ENCODE results near the gene MSANTD3. TPM values are rescaled to one million over a fixed set of nuclear protein-coding genes. Genes with fewer than 3 reads are reported as not detected.

MSANTD3 gene
- total and polyA plus RNA-seq, 2 of the 13 experiments (the other 11 are each of a cell fraction or from before 2014, with no cell fraction given): 10.1 to 19.2 TPM

DNA sequence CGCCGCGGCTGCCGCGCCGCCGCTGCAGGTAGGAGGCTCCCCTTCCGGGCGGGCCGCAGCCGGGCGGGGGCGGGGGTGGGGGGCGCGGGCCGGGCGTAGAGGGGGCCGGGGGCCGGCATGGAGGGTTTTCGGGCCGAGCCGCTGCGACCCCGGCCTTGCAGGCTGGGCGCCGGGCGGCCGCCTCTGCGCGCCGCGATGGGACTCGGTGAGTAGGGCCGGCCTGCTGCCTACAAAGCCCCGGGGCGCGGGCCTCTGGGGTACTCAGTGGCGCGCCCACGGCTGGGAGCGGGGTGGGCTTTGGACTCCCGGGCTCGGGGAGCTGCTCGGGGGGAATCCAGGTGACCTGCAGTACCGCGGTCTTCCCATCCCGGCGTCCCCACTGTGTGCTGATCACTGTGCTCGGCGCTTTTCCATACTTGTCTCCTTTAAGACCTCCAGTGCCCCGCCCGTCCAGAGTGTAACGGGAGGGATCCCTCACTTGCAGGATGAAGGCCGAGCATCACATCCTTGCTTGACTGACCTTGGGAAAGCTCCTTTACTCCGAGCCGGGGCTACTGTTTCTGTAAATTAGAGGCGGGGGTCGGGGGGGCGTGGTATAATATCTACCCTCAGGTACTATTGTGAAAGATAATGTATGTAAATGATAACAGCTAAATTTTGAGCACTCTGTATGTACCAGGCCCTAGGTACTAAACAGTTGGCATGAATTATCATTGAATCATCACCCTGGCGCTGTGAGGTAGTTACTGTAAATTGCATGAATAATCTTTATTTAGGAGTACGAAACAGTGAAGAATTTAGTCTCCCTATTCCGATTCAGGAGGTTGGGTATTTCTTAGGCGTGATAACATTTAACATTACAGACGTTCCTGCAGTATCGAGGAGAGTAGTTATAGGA, 672 bp downstream of the MSANTD3 start:
- CTCF ChIA-PET (ENCODE audit: low intra/inter-chr PET ratio, low total read pairs): interaction anchor here (2.2 kb wide), 1 partner anchor 10 kb away, joined by 6 read pairs; no protein-coding TSS in a partner anchor
- ATAC-seq: peak; percentile 64
- WGBS (ENCODE audit: low lambda C conversion rate): 25% methylated on average over 12 of the region's 65 CpGs
- POLR2A ChIA-PET: interaction anchor here (1.0 to 4.1 kb wide), 5 partner anchors 10 to 76 kb away, joined by 3 to 35 read pairs (median 4); partner anchors contain the start of gene TEX10
- Histone ChIP-seq H3K9me3 (ENCODE audit: low read length) (no peaks in the 10 kb centered on the region), H3K4me1 (ENCODE audit: insufficient read depth, low read length) (peaks cover 43% of the 10 kb centered on the region), H2AFZ (ENCODE audit: low read length) (peak overlapping the region; percentile 27), H3K79me2 (ENCODE audit: insufficient read depth, low read length) (peaks cover 26% of the 10 kb centered on the region), H4K20me1 (ENCODE audit: insufficient read depth, low read length) (no peaks in the 10 kb centered on the region), H3K4me3 (replicated peaks in 1 of 3; ENCODE audit: insufficient read depth in 1 of 3, low read depth in 2 of 3, low read length in 3 of 3) (peak overlapping the region; percentile 77 to 97 (median 92)), H3K27ac (ENCODE audit: extremely low read length, insufficient read depth, low read length) (peak overlapping the region; percentile 71), H3K9ac (ENCODE audit: insufficient read depth, low read depth, low read length) (peak overlapping the region; percentile 89), H3K36me3 (replicated peaks in 1 of 2; ENCODE audit: control insufficient read depth in 1 of 2, insufficient read depth in 2 of 2, low read length in 2 of 2) (no peaks in the 10 kb centered on the region; a peak in 1 of 5 replicates), H3K4me2 (ENCODE audit: low read depth, low read length) (peak overlapping the region; percentile 78), H3K27me3 (ENCODE audit: control insufficient read depth in 1 of 2, insufficient read depth in 2 of 2, low read length in 2 of 2) (no peaks in the 10 kb centered on the region)
- intact Hi-C loops (cut with micrococcal nuclease; ENCODE audit: unreplicated experiment) (loop anchor here (2.0 to 5.0 kb wide), 3 partner anchors 39 to 1255 kb away; partner anchors contain the start of gene TEX10), in situ Hi-C loops (cut with HindIII; ENCODE audit: extremely low pct_ligation_motif_present, low pct_unique_long_range_greater_than_20kb) (loop anchor here (5.0 kb wide), 1 partner anchor 75 kb away; the partner anchor contains the start of gene TEX10)
- BruUV-seq (replicated peaks): TSS peak; percentile 59
- DNase-seq (ENCODE audit: low spot score): peak; percentile 36
- FAIRE-seq: no peak
- TF ChIP-seq ARID2 (CRISPR knock-in tag; IDR thresholded peaks at IDR 0.05; ENCODE audit: borderline replicate concordance): no peak
- TF ChIP-seq ARHGAP35 (CRISPR knock-in tag; IDR thresholded peaks at IDR 0.05; ENCODE audit: borderline replicate concordance): no peak
- 0 out of 4 replicates have a peak, but pooled peaks have one; percentile 12 to 32 for TF ChIP-seq POLR2A (IDR thresholded peaks at IDR 0.05; ENCODE audit: insufficient read depth in 1 of 2, low read depth in 2 of 2, low read length in 2 of 2)
- TF ChIP-seq, protein P1, sequence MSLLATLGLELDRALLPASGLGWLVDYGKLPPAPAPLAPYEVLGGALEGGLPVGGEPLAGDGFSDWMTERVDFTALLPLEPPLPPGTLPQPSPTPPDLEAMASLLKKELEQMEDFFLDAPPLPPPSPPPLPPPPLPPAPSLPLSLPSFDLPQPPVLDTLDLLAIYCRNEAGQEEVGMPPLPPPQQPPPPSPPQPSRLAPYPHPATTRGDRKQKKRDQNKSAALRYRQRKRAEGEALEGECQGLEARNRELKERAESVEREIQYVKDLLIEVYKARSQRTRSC (CRISPR knock-in tag; IDR thresholded peaks at IDR 0.05; ENCODE audit: low read depth): no peak
- TF ChIP-seq SMARCC2 (IDR thresholded peaks at IDR 0.05): no peak
- TF ChIP-seq RBAK (CRISPR knock-in tag; IDR thresholded peaks at IDR 0.05): no peak
- TF ChIP-seq MTF1 (CRISPR knock-in tag; IDR thresholded peaks at IDR 0.05): no peak
- TF ChIP-seq GABPB1 (CRISPR knock-in tag; IDR thresholded peaks at IDR 0.05): peak; percentile 33; the same call in 1 of the 2 replicates
- no peak for TF ChIP-seq NR1H2 (CRISPR knock-in tag; IDR thresholded peaks at IDR 0.05; ENCODE audit: borderline replicate concordance, low read depth)
- TF ChIP-seq KAT7 (CRISPR knock-in tag; IDR thresholded peaks at IDR 0.05; ENCODE audit: borderline replicate concordance): no peak; the same call in 1 of the 2 replicates
- no peak for TF ChIP-seq BRD4 (CRISPR knock-in tag; IDR thresholded peaks at IDR 0.05)
- peak; percentile 71 for TF ChIP-seq ZFY (CRISPR knock-in tag; IDR thresholded peaks at IDR 0.05)
- no peak for TF ChIP-seq ZNF232 (CRISPR knock-in tag; IDR thresholded peaks at IDR 0.05; ENCODE audit: borderline replicate concordance)
- TF ChIP-seq KLF9 (CRISPR knock-in tag; IDR thresholded peaks at IDR 0.05; ENCODE audit: low read depth): no peak
- no peak for TF ChIP-seq SP1 (IDR thresholded peaks at IDR 0.05)
- no peak for TF ChIP-seq SP1 (CRISPR knock-in tag; IDR thresholded peaks at IDR 0.05)
- peak; percentile 41; the same call in 1 of the 2 replicates for TF ChIP-seq RAD21 (CRISPR knock-in tag; IDR thresholded peaks at IDR 0.05)
- no peak for TF ChIP-seq SMAD1 (CRISPR knock-in tag; IDR thresholded peaks at IDR 0.05; ENCODE audit: borderline replicate concordance, low read depth)
- no peak for TF ChIP-seq RBM39 (IDR thresholded peaks at IDR 0.05; ENCODE audit: low read depth, low read length, poor library complexity, severe bottlenecking)
- TF ChIP-seq, protein P2, sequence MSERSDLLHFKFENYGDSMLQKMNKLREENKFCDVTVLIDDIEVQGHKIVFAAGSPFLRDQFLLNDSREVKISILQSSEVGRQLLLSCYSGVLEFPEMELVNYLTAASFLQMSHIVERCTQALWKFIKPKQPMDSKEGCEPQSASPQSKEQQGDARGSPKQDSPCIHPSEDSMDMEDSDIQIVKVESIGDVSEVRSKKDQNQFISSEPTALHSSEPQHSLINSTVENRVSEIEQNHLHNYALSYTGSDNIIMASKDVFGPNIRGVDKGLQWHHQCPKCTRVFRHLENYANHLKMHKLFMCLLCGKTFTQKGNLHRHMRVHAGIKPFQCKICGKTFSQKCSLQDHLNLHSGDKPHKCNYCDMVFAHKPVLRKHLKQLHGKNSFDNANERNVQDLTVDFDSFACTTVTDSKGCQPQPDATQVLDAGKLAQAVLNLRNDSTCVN (CRISPR knock-in tag; IDR thresholded peaks at IDR 0.05; ENCODE audit: borderline replicate concordance): no peak
- 0 out of 2 replicates have a peak, but pooled peaks have one; percentile 25 for TF ChIP-seq BORCS8-MEF2B (CRISPR knock-in tag; IDR thresholded peaks at IDR 0.05)
